ENCODE measurements around the gene BANF2.
"Not testable (repeated sequence)": the region's sequence is repeated elsewhere in the genome, so short reads cannot be mapped to it uniquely, and the experiment has no call there.

BANF2 gene

GRCh38 chr20:17766226-17766625, 66.5 kb downstream of the BANF2 start:
- no peak for DNase-seq (ENCODE audit: low spot score)

- no peak for DNase-seq (ENCODE audit: low spot score)
Observed at GRCh38 chr20:17767624-17768023, 67.9 kb downstream of the BANF2 start.

GRCh38 chr20:17768271-17768670, 68.5 kb downstream of the BANF2 start:
- no peak for DNase-seq (ENCODE audit: low spot score)

GRCh38 chr20:17769716-17770115, 70.0 kb downstream of the BANF2 start:
- DNase-seq (ENCODE audit: low spot score), result not testable (repeated sequence)

DNA sequence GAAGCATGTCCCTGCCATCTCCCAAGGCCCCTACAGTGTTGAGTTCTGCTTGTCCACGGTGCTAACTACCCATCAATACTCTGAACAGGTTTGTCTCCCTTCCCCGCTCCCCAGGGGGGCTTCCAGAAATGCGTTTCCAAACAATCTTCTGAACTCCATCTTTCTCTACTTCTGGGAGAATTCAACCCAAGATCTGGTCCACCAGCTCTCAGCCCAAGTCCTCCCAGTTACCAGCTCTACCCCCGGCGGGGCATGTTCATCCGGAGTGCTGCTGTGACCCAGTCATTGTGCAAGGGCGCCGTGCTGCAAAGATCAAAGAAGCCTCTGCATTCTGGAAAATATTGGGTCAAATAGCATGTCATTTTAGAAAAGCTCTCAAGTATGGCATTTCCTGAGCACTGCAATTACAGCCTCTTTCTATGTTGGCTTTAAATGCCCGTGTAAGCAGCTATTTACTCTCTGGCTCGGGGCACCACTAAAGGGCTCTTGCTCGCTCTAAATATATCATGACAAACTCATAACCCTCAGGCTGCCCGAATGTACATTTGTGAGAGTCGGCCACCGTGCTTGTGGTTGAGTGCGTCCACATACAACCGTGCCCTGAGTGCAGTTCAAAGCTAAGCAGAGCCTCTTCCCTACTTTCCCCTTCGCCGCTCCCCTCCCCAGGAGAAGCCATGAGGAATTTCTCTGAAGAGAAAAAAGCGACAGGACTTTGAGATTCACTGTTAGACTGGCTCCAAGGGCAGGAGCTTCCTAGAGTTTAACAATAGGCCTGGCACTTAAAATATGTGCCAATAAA, 71.6 kb downstream of the BANF2 start:
- no peak for DNase-seq (ENCODE audit: low spot score)

- no peak for DNase-seq (ENCODE audit: low spot score)
Observed at GRCh38 chr20:17772005-17772343, 72.2 kb downstream of the BANF2 start.

GRCh38 chr20:17773619-17774018, 73.9 kb downstream of the BANF2 start:
- no peak for DNase-seq (ENCODE audit: low spot score)

GRCh38 chr20:17775600-17775999, 75.8 kb downstream of the BANF2 start:
- no peak for DNase-seq (ENCODE audit: low spot score)

GRCh38 chr20:17776551-17776950, 76.8 kb downstream of the BANF2 start:
- DNase-seq (ENCODE audit: low spot score), result no peak

DNA sequence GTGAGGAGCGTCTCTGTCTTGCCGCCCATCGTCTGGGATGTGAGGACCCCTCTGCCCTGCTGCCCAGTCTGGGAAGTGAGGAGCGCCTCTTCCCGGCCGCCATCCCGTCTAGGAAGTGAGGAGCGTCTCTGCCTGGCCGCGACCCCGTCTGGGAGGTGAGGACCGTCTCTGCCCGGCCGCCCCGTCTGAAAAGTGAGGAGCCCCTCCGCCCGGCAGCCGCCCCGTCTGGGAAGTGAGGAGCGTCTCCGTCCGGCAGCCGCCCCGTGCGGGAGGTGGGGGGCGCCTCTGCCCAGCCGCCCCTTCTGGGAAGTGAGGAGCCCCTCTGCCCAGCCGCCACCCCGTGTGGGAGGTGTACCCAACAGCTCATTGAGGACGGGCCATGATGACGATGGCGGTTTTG, 79.2 kb downstream of the BANF2 start:
- DNase-seq (ENCODE audit: low spot score), result not testable (repeated sequence)

DNA sequence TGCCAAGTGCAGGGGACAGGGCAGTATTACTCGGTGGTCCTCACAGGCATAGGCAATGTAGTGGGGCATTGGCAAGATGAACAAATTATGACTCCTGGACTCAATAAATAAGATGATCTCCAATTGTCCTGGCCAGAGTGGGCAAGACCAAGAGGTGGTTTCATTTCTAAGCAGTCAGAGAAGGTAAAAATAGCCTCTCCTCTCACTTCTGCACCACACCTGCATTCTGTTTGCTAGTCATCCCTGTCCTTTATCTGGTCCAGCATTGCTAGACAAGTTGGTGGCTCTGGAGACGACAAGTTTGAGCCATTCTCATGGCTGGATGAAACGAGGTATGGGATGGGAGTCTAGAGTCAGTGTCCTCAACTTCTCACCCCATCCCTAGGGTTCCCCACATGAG, 83.0 kb downstream of the BANF2 start:
- no peak for DNase-seq (ENCODE audit: low spot score)

DNA sequence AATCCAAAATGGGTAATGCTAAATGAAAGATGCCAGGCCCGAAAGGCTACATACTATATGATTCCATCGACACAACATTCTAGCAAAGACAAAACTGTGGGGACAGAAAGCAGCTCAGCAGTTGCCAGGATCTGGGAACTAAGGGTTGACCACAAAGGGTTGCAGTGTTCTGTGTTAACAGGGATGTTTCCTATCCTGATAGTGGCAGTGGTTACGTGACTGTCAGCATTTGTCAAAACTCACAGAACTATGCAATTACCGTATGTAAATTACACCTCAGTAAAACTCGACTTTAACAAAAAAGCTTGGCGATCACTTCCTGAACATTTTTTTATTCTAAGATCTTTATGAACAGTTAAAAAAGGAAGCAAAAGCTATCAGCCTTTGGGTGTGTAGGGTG, 83.9 kb downstream of the BANF2 start:
- no peak for DNase-seq (ENCODE audit: low spot score)

- no peak for DNase-seq (ENCODE audit: low spot score)
Observed at GRCh38 chr20:17785007-17785406, 85.2 kb downstream of the BANF2 start.
